ENCODE measurements around the gene PPP3CA.
A peak's percentile ranks its signal among the peaks of the same experiment; 100 is the strongest.
"Not testable (repeated sequence)": the region's sequence is repeated elsewhere in the genome, so short reads cannot be mapped to it uniquely, and the experiment has no call there.

PPP3CA gene

GRCh38 chr4:101035487-101035886, 311.8 kb downstream of the PPP3CA start:
- DNase-seq, result no peak

GRCh38 chr4:101033986-101034385, 313.3 kb downstream of the PPP3CA start:
- no peak for DNase-seq

- no peak for DNase-seq
These were observed 314.8 kb downstream of the PPP3CA start for GRCh38 chr4:101032541-101032940.

- no peak for DNase-seq
These were observed 315.4 kb downstream of the PPP3CA start for GRCh38 chr4:101031971-101032370.

GRCh38 chr4:101028886-101029285, 318.4 kb downstream of the PPP3CA start:
- DNase-seq, result no peak

- no peak for DNase-seq
These were observed 319.6 kb downstream of the PPP3CA start for GRCh38 chr4:101027721-101028120.

- DNase-seq, result no peak
These were observed 321.6 kb downstream of the PPP3CA start for GRCh38 chr4:101025755-101026154.

- DNase-seq, result no peak
These were observed 324.9 kb downstream of the PPP3CA start for GRCh38 chr4:101022151-101023024.

GRCh38 chr4:101020956-101021355, 326.4 kb downstream of the PPP3CA start:
- no peak for DNase-seq

GRCh38 chr4:101019941-101020401, 327.4 kb downstream of the PPP3CA start:
- DNase-seq, result no peak

GRCh38 chr4:101019313-101019712, 328.0 kb downstream of the PPP3CA start:
- DNase-seq, result no peak

- DNase-seq, result no peak
These were observed 328.5 kb downstream of the PPP3CA start for GRCh38 chr4:101018836-101019235.

GRCh38 chr4:101014417-101014816, 332.9 kb downstream of the PPP3CA start:
- DNase-seq, result no peak

- no peak for DNase-seq
These were observed 336.3 kb downstream of the PPP3CA start for GRCh38 chr4:101010987-101011386.

GRCh38 chr4:101009471-101009870, 337.9 kb downstream of the PPP3CA start:
- no peak for DNase-seq

GRCh38 chr4:101008503-101008902, 338.8 kb downstream of the PPP3CA start:
- no peak for DNase-seq

GRCh38 chr4:101005659-101006058, 341.7 kb downstream of the PPP3CA start:
- DNase-seq, result no peak

- DNase-seq, result no peak
These were observed 346.8 kb downstream of the PPP3CA start for GRCh38 chr4:101000496-101000895.

GRCh38 chr4:100995671-100996070, 351.7 kb downstream of the PPP3CA start:
- no peak for DNase-seq

GRCh38 chr4:100995002-100995401, 352.3 kb downstream of the PPP3CA start:
- not testable (repeated sequence) for DNase-seq

- not testable (repeated sequence) for DNase-seq
These were observed 355.8 kb downstream of the PPP3CA start for GRCh38 chr4:100991332-100992069.

GRCh38 chr4:100989401-100989800, 357.9 kb downstream of the PPP3CA start:
- DNase-seq, result no peak

- DNase-seq, result no peak
These were observed 358.4 kb downstream of the PPP3CA start for GRCh38 chr4:100988876-100989275.

- peak in 1 of 2 experiments; percentile 15 for DNase-seq
These were observed 360.9 kb downstream of the PPP3CA start for GRCh38 chr4:100986360-100986868.

All from SHP77 (cell line).